ENCODE measurements around the gene CTBP1.

DNA sequence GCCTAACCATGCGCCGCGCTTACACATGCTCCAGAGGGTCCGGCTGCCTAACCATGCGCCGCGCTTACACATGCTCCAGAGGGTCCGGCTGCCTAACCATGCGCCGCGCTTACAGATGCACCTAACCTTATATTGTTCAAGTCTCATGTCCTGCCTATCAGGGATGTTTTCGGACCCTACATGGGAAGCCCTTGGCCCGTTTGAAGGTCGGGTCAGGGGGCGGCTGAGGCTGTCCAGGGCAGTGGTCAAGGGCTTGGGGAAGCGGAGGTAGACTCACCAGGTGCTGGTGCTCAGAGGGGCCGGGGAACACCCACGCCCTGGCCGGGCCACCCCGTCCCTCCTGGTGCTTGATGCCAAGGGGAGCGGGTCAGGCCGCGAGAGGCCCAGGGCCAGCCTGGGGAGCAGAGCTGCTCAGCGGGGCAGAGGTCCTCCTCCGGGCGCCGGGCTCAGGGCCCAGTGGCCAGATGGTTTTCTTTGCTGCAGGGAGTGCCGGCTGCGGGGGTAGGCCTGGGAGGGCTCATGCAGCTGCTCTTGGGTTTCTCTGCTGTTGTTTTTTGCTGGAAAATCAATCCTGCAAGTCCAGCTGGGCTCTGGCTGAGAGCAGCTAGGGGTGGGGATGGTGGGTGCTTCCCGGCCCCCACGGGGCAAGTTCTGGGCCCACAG, 41.2 kb downstream of the CTBP1 start:
- no peak for TF ChIP-seq TEAD4 (IDR thresholded peaks at IDR 0.05)
- TF ChIP-seq EGR1 (IDR thresholded peaks at IDR 0.05): no peak
